Nephron progenitor cell (in vitro differentiated cells): Measurements from ENCODE around the gene GTPBP3.

ENCODE experiments used
- DNase-seq: peaks from one replicate; pipeline ENCODE4 v3.0.0; 2021
- H3K27ac Mint-ChIP-seq: 2 replicates; pipeline ENCODE4 v1.8.0; 2021; ENCODE audit warnings: mild to moderate bottlenecking, moderate library complexity, mixed read lengths
- H3K27me3 Mint-ChIP-seq: 2 replicates; pipeline ENCODE4 v1.8.0; 2021; ENCODE audit warnings: mild to moderate bottlenecking, low read depth, mixed read lengths; ENCODE audit not compliant: poor library complexity
- H3K36me3 Mint-ChIP-seq: 2 replicates; pipeline ENCODE4 v1.8.0; 2021; ENCODE audit warnings: low read depth, mixed read lengths
- H3K4me1 Mint-ChIP-seq: 2 replicates; pipeline ENCODE4 v1.8.0; 2021; ENCODE audit warnings: mixed read lengths
- H3K4me3 Mint-ChIP-seq: 2 replicates; pipeline ENCODE4 v1.8.0; 2021; ENCODE audit warnings: mild to moderate bottlenecking, moderate library complexity, mixed read lengths
- H3K9me3 Mint-ChIP-seq: 2 replicates; pipeline ENCODE4 v1.8.0; 2021; ENCODE audit warnings: mild to moderate bottlenecking, moderate library complexity, mixed read lengths
- CTCF ChIP-seq: fragments of 200-600 bp; sonication (generic); IDR thresholded peaks from 2 replicates; pipeline ENCODE4 v1.5.0; 2021; ENCODE audit warnings: antibody characterized with exemption

The GTPBP3 gene

GRCh38 chr19:17329366-17330261, 7.7 kb upstream of the GTPBP3 start:
- Mint-ChIP-seq H3K4me3 (peak overlapping the region; percentile 47), H3K36me3 (peaks cover 31% of the 10 kb centered on the region), H3K4me1 (peaks cover 39% of the 10 kb centered on the region), H3K27ac (no peak overlapping the region), H3K9me3 (no peaks in the 10 kb centered on the region), H3K27me3 (peaks cover 31% of the 10 kb centered on the region)
- no peak for DNase-seq
- TF ChIP-seq CTCF = no peak

- peaks cover 31% of the 10 kb centered on the region for H3K36me3 Mint-ChIP-seq
- peaks cover 31% of the 10 kb centered on the region for H3K27me3 Mint-ChIP-seq
- no peak for DNase-seq
- no peak for TF ChIP-seq CTCF
- no peaks in the 10 kb centered on the region for H3K9me3 Mint-ChIP-seq
- H3K4me1 Mint-ChIP-seq = peaks cover 47% of the 10 kb centered on the region
- no peak overlapping the region for H3K27ac Mint-ChIP-seq
- peak overlapping the region; percentile 60 for H3K4me3 Mint-ChIP-seq
These were observed 6.9 kb upstream of the GTPBP3 start for GRCh38 chr19:17330262-17331044.

GRCh38 chr19:17331045-17331558, 6.3 kb upstream of the GTPBP3 start:
- peaks cover 31% of the 10 kb centered on the region for H3K36me3 Mint-ChIP-seq
- no peaks in the 10 kb centered on the region for H3K9me3 Mint-ChIP-seq
- no peak overlapping the region for H3K27ac Mint-ChIP-seq
- H3K4me3 Mint-ChIP-seq = peak overlapping the region; percentile 12
- H3K4me1 Mint-ChIP-seq = peaks cover 47% of the 10 kb centered on the region
- DNase-seq = no peak
- TF ChIP-seq CTCF = no peak
- peaks cover 30% of the 10 kb centered on the region for H3K27me3 Mint-ChIP-seq

GRCh38 chr19:17332360-17332676, 5.0 kb upstream of the GTPBP3 start:
- DNase-seq = no peak
- TF ChIP-seq CTCF = no peak

GRCh38 chr19:17332677-17333581, 4.4 kb upstream of the GTPBP3 start:
- Mint-ChIP-seq H3K36me3 (peaks cover 31% of the 10 kb centered on the region), H3K4me3 (peak overlapping the region; percentile 54), H3K4me1 (peaks cover 43% of the 10 kb centered on the region), H3K27me3 (peaks cover 24% of the 10 kb centered on the region), H3K27ac (no peak overlapping the region), H3K9me3 (no peaks in the 10 kb centered on the region)
- peak; percentile 59 for DNase-seq
- TF ChIP-seq CTCF = no peak

More at GRCh38 chr19:17332360-17332676, 5.0 kb upstream of the GTPBP3 start:
- no peak overlapping the region for H3K4me3 Mint-ChIP-seq
- peaks cover 31% of the 10 kb centered on the region for H3K36me3 Mint-ChIP-seq
- H3K27me3 Mint-ChIP-seq = peaks cover 28% of the 10 kb centered on the region
- no peak overlapping the region for H3K27ac Mint-ChIP-seq
- H3K9me3 Mint-ChIP-seq = no peaks in the 10 kb centered on the region
- peaks cover 43% of the 10 kb centered on the region for H3K4me1 Mint-ChIP-seq
